Measurements from ENCODE around the gene GADD45A.

Gene GADD45A

GRCh38 chr1:67690018-67690363, 5.0 kb downstream of the GADD45A start:
- no peak for DNase-seq

- no peak for DNase-seq
Observed at GRCh38 chr1:67690411-67690810, 5.4 kb downstream of the GADD45A start.

GRCh38 chr1:67691712-67692111, 6.7 kb downstream of the GADD45A start:
- no peak for DNase-seq

GRCh38 chr1:67695963-67696362, 11.0 kb downstream of the GADD45A start:
- DNase-seq, result no peak

GRCh38 chr1:67696708-67697107, 11.7 kb downstream of the GADD45A start:
- DNase-seq, result no peak

GRCh38 chr1:67700220-67700619, 15.2 kb downstream of the GADD45A start:
- no peak for DNase-seq

- DNase-seq, result no peak
Observed at GRCh38 chr1:67700692-67701410, 15.8 kb downstream of the GADD45A start.

GRCh38 chr1:67701876-67702275, 16.9 kb downstream of the GADD45A start:
- DNase-seq, result no peak

GRCh38 chr1:67704351-67704750, 19.4 kb downstream of the GADD45A start:
- DNase-seq, result no peak

- no peak for DNase-seq
Observed at GRCh38 chr1:67705735-67706453, 20.9 kb downstream of the GADD45A start.

GRCh38 chr1:67708606-67709005, 23.6 kb downstream of the GADD45A start:
- DNase-seq, result no peak

- DNase-seq, result no peak
Observed at GRCh38 chr1:67710417-67710816, 25.4 kb downstream of the GADD45A start.

- no peak for DNase-seq
Observed at GRCh38 chr1:67711158-67711854, 26.3 kb downstream of the GADD45A start.

- DNase-seq, result no peak
Observed at GRCh38 chr1:67711855-67712212, 26.8 kb downstream of the GADD45A start.

GRCh38 chr1:67713057-67713846, 28.3 kb downstream of the GADD45A start:
- DNase-seq, result no peak

GRCh38 chr1:67715819-67716218, 30.8 kb downstream of the GADD45A start:
- no peak for DNase-seq

GRCh38 chr1:67716800-67717199, 31.8 kb downstream of the GADD45A start:
- no peak for DNase-seq

GRCh38 chr1:67717876-67718275, 32.9 kb downstream of the GADD45A start:
- no peak for DNase-seq

- DNase-seq, result no peak
Observed at GRCh38 chr1:67719329-67720196, 34.6 kb downstream of the GADD45A start.

GRCh38 chr1:67721112-67721511, 36.1 kb downstream of the GADD45A start:
- DNase-seq, result no peak

- no peak for DNase-seq
Observed at GRCh38 chr1:67721650-67722291, 36.8 kb downstream of the GADD45A start.

All from NCI-H524 treated with DMSO at 0.1 percent for 48 hours (cell line).